ENCODE results near the gene FTSJ3. TPM values are rescaled to one million over a fixed set of nuclear protein-coding genes. Genes with fewer than 3 reads are reported as not detected.
"Not testable (repeated sequence)": the region's sequence is repeated elsewhere in the genome, so short reads cannot be mapped to it uniquely, and the experiment has no call there.

FTSJ3 gene
- total and polyA plus RNA-seq, 2 donors (not counting 1 experiment from before 2014, with no cell fraction given) = 37.8 to 61.8 TPM

- peak in 1 of 2 donors; percentile 40 for DNase-seq (ENCODE audit: low read depth in 2 of 2)
- H3K36me3 ChIP-seq (ENCODE audit: control insufficient read depth, insufficient read depth, low read length); H2AFZ ChIP-seq (ENCODE audit: low read length); H3K4me2 ChIP-seq (ENCODE audit: extremely low read depth, insufficient read depth, low read length); H3K79me2 ChIP-seq (ENCODE audit: control insufficient read depth, insufficient read depth, low read length); H3K9me3 ChIP-seq (ENCODE audit: control insufficient read depth, insufficient read depth, low read depth, low read length); H4K20me1 ChIP-seq (ENCODE audit: control insufficient read depth, extremely low read depth, insufficient read depth, low read length); H3K9ac ChIP-seq (ENCODE audit: insufficient read depth, low read length); H3K27me3 ChIP-seq (ENCODE audit: control insufficient read depth, insufficient read depth, low read length); H3K4me1 ChIP-seq (ENCODE audit: control insufficient read depth, extremely low read depth, insufficient read depth, low read length); H3K4me3 ChIP-seq (replicated peaks in 1 of 4; ENCODE audit: control extremely low read depth in 1 of 4, insufficient read depth in 1 of 4, low read depth in 3 of 4, low read length in 4 of 4); H3K27ac ChIP-seq (ENCODE audit: insufficient read depth, low read length): not testable (repeated sequence)
Observed at GRCh38 chr17:63870292-63870665, 42.8 kb upstream of the FTSJ3 start.

GRCh38 chr17:63869491-63870291 is 42.2 kb upstream of the FTSJ3 start:
- H3K79me2 ChIP-seq (ENCODE audit: control insufficient read depth, insufficient read depth, low read length); H4K20me1 ChIP-seq (ENCODE audit: control insufficient read depth, extremely low read depth, insufficient read depth, low read length); H3K9me3 ChIP-seq (ENCODE audit: control insufficient read depth, insufficient read depth, low read depth, low read length); H3K4me3 ChIP-seq (replicated peaks in 1 of 4; ENCODE audit: control extremely low read depth in 1 of 4, insufficient read depth in 1 of 4, low read depth in 3 of 4, low read length in 4 of 4); H3K9ac ChIP-seq (ENCODE audit: insufficient read depth, low read length); H3K4me1 ChIP-seq (ENCODE audit: control insufficient read depth, extremely low read depth, insufficient read depth, low read length); H3K27ac ChIP-seq (ENCODE audit: insufficient read depth, low read length); H3K36me3 ChIP-seq (ENCODE audit: control insufficient read depth, insufficient read depth, low read length); H2AFZ ChIP-seq (ENCODE audit: low read length); H3K27me3 ChIP-seq (ENCODE audit: control insufficient read depth, insufficient read depth, low read length); H3K4me2 ChIP-seq (ENCODE audit: extremely low read depth, insufficient read depth, low read length): not testable (repeated sequence)
- TF ChIP-seq, protein P1, sequence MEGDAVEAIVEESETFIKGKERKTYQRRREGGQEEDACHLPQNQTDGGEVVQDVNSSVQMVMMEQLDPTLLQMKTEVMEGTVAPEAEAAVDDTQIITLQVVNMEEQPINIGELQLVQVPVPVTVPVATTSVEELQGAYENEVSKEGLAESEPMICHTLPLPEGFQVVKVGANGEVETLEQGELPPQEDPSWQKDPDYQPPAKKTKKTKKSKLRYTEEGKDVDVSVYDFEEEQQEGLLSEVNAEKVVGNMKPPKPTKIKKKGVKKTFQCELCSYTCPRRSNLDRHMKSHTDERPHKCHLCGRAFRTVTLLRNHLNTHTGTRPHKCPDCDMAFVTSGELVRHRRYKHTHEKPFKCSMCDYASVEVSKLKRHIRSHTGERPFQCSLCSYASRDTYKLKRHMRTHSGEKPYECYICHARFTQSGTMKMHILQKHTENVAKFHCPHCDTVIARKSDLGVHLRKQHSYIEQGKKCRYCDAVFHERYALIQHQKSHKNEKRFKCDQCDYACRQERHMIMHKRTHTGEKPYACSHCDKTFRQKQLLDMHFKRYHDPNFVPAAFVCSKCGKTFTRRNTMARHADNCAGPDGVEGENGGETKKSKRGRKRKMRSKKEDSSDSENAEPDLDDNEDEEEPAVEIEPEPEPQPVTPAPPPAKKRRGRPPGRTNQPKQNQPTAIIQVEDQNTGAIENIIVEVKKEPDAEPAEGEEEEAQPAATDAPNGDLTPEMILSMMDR (conservative IDR thresholded peaks at IDR 0.05 in 1 of 2, IDR thresholded peaks at IDR 0.05 in 1 of 2; ENCODE audit: low read depth in 1 of 2, low read length in 2 of 2) = peak in 1 of 2 donors; percentile 8
- DNase-seq (ENCODE audit: low read depth in 2 of 2) = peak in 1 of 2 donors; percentile 50

GRCh38 chr17:63866625-63867024 is 39.2 kb upstream of the FTSJ3 start:
- not testable (repeated sequence) for H3K4me3 ChIP-seq (replicated peaks in 1 of 4; ENCODE audit: control extremely low read depth in 1 of 4, insufficient read depth in 1 of 4, low read depth in 3 of 4, low read length in 4 of 4); DNase-seq (ENCODE audit: low read depth in 2 of 2); H3K27me3 ChIP-seq (ENCODE audit: control insufficient read depth, insufficient read depth, low read length); H3K4me1 ChIP-seq (ENCODE audit: control insufficient read depth, extremely low read depth, insufficient read depth, low read length); H3K9me3 ChIP-seq (ENCODE audit: control insufficient read depth, insufficient read depth, low read depth, low read length); H3K9ac ChIP-seq (ENCODE audit: insufficient read depth, low read length); H4K20me1 ChIP-seq (ENCODE audit: control insufficient read depth, extremely low read depth, insufficient read depth, low read length); H3K4me2 ChIP-seq (ENCODE audit: extremely low read depth, insufficient read depth, low read length); H3K36me3 ChIP-seq (ENCODE audit: control insufficient read depth, insufficient read depth, low read length); H2AFZ ChIP-seq (ENCODE audit: low read length); H3K27ac ChIP-seq (ENCODE audit: insufficient read depth, low read length); H3K79me2 ChIP-seq (ENCODE audit: control insufficient read depth, insufficient read depth, low read length)
- TF ChIP-seq, protein P1 (conservative IDR thresholded peaks at IDR 0.05 in 1 of 2, IDR thresholded peaks at IDR 0.05 in 1 of 2; ENCODE audit: low read depth in 1 of 2, low read length in 2 of 2) = peak; percentile 2 to 29
